Esophagus squamous epithelium (tissue), 5 donors: ENCODE measurements around the gene TEX101. TPM values are rescaled to one million over a fixed set of nuclear protein-coding genes. Genes with fewer than 3 reads are reported as not detected.
"Not testable (repeated sequence)": the region's sequence is repeated elsewhere in the genome, so short reads cannot be mapped to it uniquely, and the experiment has no call there.

ENCODE experiments used
- DNase-seq: peaks from one replicate; lab custom pipeline; 2025; lab: John Stamatoyannopoulos, UW
- H3K27ac ChIP-seq, 4 donors: fragments of 200-600 bp; sonication (generic); one replicate each; pipeline ENCODE4 v1.5.1; 2016 to 2019; ENCODE audit warnings: mild to moderate bottlenecking in 1 of 4
- H3K27me3 ChIP-seq, 4 donors: fragments of 200-600 bp; sonication (generic); 1 replicate in 3 of 4; 2 replicates in 1 of 4; pipeline versions ENCODE4 v1.5.1 to v1.6.0; 2017 to 2021; ENCODE audit warnings: antibody characterized with exemption in 1 of 4
- H3K36me3 ChIP-seq, 3 donors: fragments of 200-600 bp; sonication (generic); one replicate each; pipeline ENCODE4 v1.5.1; 2016 to 2019
- H3K4me1 ChIP-seq, 3 donors: fragments of 200-600 bp; sonication (generic); one replicate each; pipeline ENCODE4 v1.5.1; 2017 to 2019
- H3K4me3 ChIP-seq, 4 donors: fragments of 200-600 bp; sonication (generic); 1 replicate in 3 of 4; 2 replicates in 1 of 4; pipeline ENCODE4 v1.5.1; 2016 to 2019; ENCODE audit warnings: mild to moderate bottlenecking in 2 of 4, moderate library complexity in 1 of 4
- H3K9me3 ChIP-seq, 3 donors: fragments of 200-600 bp; sonication (generic); one replicate each; pipeline ENCODE4 v1.5.1; 2016 to 2019
- POLR2A ChIP-seq, 4 donors: fragments of 450-650 bp; IDR thresholded peaks; one replicate each; pipeline ENCODE4 v1.6.1; 2017; ENCODE audit warnings: antibody characterized with exemption in 4 of 4, mild to moderate bottlenecking in 4 of 4, moderate library complexity in 3 of 4
- WGBS, 2 donors: methylation state at CpG; one replicate each; pipeline ENCODE4 v1.1.5; 2018; 5-methylcytosine and 5-hydroxymethylcytosine counted together
- intact Hi-C: fragments of 100-400 bp; cut with DNase I; formaldehyde crosslinking; loops from one replicate; pipeline ENCODE4 v1.15.0; 2022
- total RNA-seq, 4 donors: library from RNA; depleted of rRNA; stranded (reverse); fragments of >200 nt; gene quantifications; one replicate each; pipeline ENCODE4 v1.1.0, GENCODE V29; 2016
- TF ChIP-seq, protein P1 (sequence below), 6 experiments: fragments of 450-650 bp in 4 of 6; fragments of 200-600 bp in 2 of 6; sonication (generic) in 2 of 6; IDR thresholded peaks; one replicate each; pipeline ENCODE4 v1.5.1; 2016 to 2019; ENCODE audit warnings: antibody characterized with exemption in 6 of 6, mild to moderate bottlenecking in 4 of 6, moderate library complexity in 4 of 6
- donor health status: DM: yes; HTN: yes; CAD: no.

TEX101 gene, protein sequence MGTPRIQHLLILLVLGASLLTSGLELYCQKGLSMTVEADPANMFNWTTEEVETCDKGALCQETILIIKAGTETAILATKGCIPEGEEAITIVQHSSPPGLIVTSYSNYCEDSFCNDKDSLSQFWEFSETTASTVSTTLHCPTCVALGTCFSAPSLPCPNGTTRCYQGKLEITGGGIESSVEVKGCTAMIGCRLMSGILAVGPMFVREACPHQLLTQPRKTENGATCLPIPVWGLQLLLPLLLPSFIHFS
- 1 to 10 TPM in 1 of 4 donors, under 1 TPM in 1, not detected in 2; 0.53 to 3.4 TPM for total RNA-seq

DNA sequence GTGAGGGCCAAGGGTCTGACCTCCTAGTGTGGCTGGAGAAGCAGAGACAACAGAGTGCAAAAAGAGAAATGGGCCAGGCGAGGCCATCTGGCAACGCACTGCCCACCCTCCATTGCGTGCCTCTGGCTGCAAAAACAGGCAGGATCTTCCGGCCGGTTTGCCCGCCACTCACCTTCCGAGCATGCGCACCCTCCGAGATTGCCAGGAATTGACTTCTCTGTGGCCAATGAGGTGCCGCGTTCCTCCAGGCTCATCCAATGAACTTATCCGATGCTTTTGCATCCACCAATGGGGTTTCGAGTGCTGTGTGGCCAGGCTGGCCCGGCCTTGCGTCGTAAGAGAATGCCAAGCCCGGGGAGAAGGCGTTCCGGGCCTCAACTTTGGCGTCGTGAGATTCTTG lies at the start of gene TEX101:
TEX101 (plus strand) TSS at position 337 of the 400 bp plus-strand sequence. CDS start 1,030 bp downstream, outside the sequence.
- H3K4me1 ChIP-seq: no peaks in the 10 kb centered on the region

DNA sequence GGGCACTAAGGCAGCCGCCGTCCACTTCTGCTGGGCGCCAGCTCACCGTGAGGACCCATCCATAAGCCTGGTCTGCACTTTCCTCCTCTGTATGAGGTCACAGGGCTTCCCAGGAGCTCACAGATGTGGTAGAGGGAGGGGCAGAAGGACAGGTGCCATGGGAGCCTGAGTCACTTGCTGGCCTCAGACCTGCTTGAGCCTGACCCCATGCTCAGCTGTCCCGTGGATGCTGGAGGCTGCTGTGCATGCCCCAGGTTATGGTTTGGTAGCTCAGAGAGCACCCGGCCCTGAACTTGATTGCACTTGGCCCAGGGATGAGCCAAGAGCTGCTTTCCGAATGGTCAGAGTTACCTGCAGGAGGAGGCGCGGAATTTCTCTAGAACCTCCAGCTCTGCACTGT lies 49.0 kb upstream of the TEX101 start:
- H3K36me3 ChIP-seq, H3K27ac ChIP-seq, H3K4me3 ChIP-seq, DNase-seq, H3K9me3 ChIP-seq, H3K4me1 ChIP-seq, intact Hi-C loops: not testable (repeated sequence)
- WGBS, 2 donors: 59 to 100% methylated on average over 2 to 5 of the region's 9 CpGs
- peaks cover 0 to 25% (median 0%) of the 10 kb centered on the region in 4 donors for H3K27me3 ChIP-seq

More for the DNA sequence above, at the start of gene TEX101:
- TF ChIP-seq, protein P1, sequence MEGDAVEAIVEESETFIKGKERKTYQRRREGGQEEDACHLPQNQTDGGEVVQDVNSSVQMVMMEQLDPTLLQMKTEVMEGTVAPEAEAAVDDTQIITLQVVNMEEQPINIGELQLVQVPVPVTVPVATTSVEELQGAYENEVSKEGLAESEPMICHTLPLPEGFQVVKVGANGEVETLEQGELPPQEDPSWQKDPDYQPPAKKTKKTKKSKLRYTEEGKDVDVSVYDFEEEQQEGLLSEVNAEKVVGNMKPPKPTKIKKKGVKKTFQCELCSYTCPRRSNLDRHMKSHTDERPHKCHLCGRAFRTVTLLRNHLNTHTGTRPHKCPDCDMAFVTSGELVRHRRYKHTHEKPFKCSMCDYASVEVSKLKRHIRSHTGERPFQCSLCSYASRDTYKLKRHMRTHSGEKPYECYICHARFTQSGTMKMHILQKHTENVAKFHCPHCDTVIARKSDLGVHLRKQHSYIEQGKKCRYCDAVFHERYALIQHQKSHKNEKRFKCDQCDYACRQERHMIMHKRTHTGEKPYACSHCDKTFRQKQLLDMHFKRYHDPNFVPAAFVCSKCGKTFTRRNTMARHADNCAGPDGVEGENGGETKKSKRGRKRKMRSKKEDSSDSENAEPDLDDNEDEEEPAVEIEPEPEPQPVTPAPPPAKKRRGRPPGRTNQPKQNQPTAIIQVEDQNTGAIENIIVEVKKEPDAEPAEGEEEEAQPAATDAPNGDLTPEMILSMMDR (IDR thresholded peaks at IDR 0.05): no peak
- no peak for TF ChIP-seq POLR2A (IDR thresholded peaks at IDR 0.05)
- Histone ChIP-seq H3K36me3 (no peaks in the 10 kb centered on the region), H3K27me3 (no peaks in the 10 kb centered on the region), H3K27ac (no peak within 1 kb of the TSS), H3K9me3 (no peaks in the 10 kb centered on the region), H3K4me3 (no peak within 1 kb of the TSS)
- no peak for DNase-seq
- intact Hi-C loops: no loop called here
- WGBS, 2 donors: 90 to 92% methylated on average over 12 to 17 of the region's 21 CpGs

DNA sequence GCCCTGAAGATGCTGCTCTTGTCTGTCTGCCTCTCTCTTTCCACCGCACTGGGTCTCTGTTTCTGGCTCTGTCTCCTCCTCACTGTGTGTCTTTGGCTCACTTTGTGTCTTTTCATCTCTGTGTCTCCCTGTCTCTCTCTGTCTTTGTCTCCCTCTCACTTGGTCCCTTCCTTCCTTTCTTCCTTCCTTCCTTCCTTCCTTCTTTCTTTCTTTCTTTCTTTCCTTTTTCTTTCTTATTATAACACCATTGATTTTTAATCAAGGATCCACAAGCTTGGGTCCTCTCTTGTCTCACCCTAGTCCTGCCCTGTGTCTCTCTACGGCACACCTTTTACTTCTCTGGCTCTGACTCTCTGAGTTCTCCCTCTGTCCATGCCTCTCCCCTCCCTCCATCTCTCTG lies 46.9 kb upstream of the TEX101 start:
- whole genome bisulfite sequencing, 2 donors: 76 to 84% methylated on average over 2 of the region's 2 CpGs
- H3K9me3 ChIP-seq: no peaks in the 10 kb centered on the region
- no peak overlapping the region for H3K27ac ChIP-seq
- H3K36me3 ChIP-seq: no peaks in the 10 kb centered on the region
- DNase-seq: no peak
- intact Hi-C loops: no loop called here
- H3K4me3 ChIP-seq: no peak overlapping the region
- no peaks in the 10 kb centered on the region for H3K4me1 ChIP-seq
- H3K27me3 ChIP-seq: peaks cover 0 to 29% (median 0%) of the 10 kb centered on the region in 4 donors
- TF ChIP-seq, protein P1 (IDR thresholded peaks at IDR 0.05): no peak
- TF ChIP-seq POLR2A (IDR thresholded peaks at IDR 0.05): no peak

DNA sequence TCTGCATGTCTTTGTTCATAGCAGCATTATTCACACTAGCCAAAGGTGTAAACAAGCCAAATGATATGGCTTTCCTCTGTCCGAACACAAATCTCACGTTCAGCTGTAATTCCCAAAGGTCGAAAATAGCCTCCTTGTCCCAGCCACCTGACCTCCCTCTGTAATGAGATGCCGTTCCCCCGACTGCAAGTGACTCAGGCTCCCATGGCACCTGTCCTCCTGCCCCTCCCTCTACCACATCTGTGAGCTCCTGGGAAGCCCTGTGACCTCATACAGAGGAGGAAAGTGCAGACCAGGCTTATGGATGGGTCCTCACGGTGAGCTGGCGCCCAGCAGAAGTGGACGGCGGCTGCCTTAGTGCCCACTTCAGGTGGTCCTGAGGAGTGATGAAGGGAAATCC lies 45.8 kb upstream of the TEX101 start:
- DNase-seq, H3K9me3 ChIP-seq, H3K27ac ChIP-seq, H3K4me1 ChIP-seq, H3K4me3 ChIP-seq, intact Hi-C loops, H3K36me3 ChIP-seq: not testable (repeated sequence)
- 35 to 40% methylated on average over 3 to 5 of the region's 9 CpGs for WGBS, 2 donors
- H3K27me3 ChIP-seq: peaks cover 0 to 23% (median 0%) of the 10 kb centered on the region in 4 donors

DNA sequence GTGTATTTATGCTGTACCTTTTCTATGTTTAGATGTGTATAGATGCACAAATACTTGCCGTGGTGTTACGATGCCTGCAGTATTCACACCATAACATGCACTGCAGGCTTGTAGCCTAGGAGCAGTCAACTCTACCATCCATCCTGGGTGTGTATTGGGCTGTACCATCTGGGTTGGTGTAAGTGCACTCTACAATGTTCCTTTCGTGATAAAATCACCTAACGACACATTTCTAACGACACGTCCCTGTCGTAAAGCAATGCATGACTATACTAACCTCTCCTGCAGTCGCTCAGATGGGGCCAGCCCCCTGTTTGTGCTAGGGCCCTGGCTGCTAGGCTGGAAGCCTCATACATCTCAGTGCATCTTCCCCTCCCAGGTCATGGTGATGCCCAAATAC lies 42.8 kb upstream of the TEX101 start:
- intact Hi-C loops: no loop called here
- H3K4me3 ChIP-seq: no peak overlapping the region
- no peaks in the 10 kb centered on the region for H3K36me3 ChIP-seq
- 68 to 73% methylated on average over 6 to 8 of the region's 8 CpGs for WGBS, 2 donors
- peaks cover 0 to 17% (median 0%) of the 10 kb centered on the region in 4 donors for H3K27me3 ChIP-seq
- H3K27ac ChIP-seq: no peak overlapping the region
- TF ChIP-seq, protein P1 (IDR thresholded peaks at IDR 0.05): no peak
- TF ChIP-seq POLR2A (IDR thresholded peaks at IDR 0.05): no peak
- no peak for DNase-seq
- no peaks in the 10 kb centered on the region for H3K9me3 ChIP-seq
- no peaks in the 10 kb centered on the region for H3K4me1 ChIP-seq

DNA sequence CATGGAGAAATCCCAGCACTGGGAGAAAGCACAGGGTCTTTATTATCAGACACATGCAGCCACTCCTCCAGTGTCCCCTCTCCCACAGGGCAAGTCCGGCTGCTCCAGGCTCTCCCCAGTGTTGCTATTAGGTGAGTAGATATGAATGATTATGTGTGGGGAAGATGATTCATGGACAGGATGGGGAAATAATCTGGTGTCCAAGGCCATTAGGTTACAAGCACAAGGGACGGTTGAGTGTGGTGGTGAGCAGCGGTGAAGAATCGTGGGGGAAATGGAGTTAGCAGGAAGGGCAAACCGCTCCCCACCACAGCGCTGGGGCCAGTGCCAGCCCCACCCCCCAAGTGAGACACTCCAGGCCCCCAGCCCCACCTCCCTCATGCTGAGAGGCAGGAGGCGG lies 42.2 kb upstream of the TEX101 start:
- Histone ChIP-seq H3K36me3 (no peaks in the 10 kb centered on the region), H3K4me1 (no peaks in the 10 kb centered on the region), H3K4me3 (no peak overlapping the region), H3K27ac (no peak overlapping the region), H3K9me3 (no peaks in the 10 kb centered on the region), H3K27me3 (peaks cover 0 to 17% (median 0%) of the 10 kb centered on the region in 4 donors)
- intact Hi-C loops: no loop called here
- 48 to 72% methylated on average over 6 of the region's 7 CpGs for WGBS, 2 donors
- DNase-seq: no peak
- no peak for TF ChIP-seq POLR2A (IDR thresholded peaks at IDR 0.05)
- TF ChIP-seq, protein P1 (IDR thresholded peaks at IDR 0.05): no peak

DNA sequence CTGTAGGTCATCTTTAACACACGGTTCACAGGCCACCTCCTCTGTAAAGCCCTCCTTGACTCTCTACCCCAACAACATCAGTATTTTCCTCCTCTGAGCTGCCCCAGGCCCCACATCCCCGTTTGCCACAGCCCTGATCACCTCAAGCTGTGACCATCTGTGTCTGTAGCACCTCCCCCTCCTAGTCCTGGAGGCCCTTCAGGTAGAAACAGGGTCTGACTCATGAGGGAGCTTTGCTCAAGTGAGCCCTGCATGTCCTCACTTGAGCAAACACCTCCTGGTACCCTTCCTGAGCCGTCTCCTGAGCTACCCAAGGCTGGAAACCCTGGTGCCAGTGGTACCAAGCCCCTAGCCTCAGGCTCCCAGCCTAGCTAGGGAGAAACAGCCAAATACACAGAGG lies 37.1 kb upstream of the TEX101 start:
- intact Hi-C loops, H3K27ac ChIP-seq, H3K4me3 ChIP-seq, DNase-seq, H3K36me3 ChIP-seq, H3K9me3 ChIP-seq: not testable (repeated sequence)
- peaks cover 8 to 17% (median 9%) of the 10 kb centered on the region in 3 donors for H3K4me1 ChIP-seq
- no CpG with 5 or more reads among the region's 3 CpGs for WGBS, 2 donors
- H3K27me3 ChIP-seq: peaks cover 0 to 19% (median 0%) of the 10 kb centered on the region in 4 donors
